Left lung (tissue), 10 donors: ENCODE data around the gene CCDC180. TPM values are rescaled to one million over a fixed set of nuclear protein-coding genes. Genes with fewer than 3 reads are reported as not detected.
A peak's percentile ranks its signal among the peaks of the same experiment; 100 is the strongest.

ENCODE experiments used
- ATAC-seq: fragments of 200-7000 bp; cut with Tn5 transposase; one replicate; pipeline ENCODE4 v1.9.1; 2020; ENCODE audit warnings: moderate library complexity
- DNase-seq, 4 donors: peaks; one replicate each; pipeline ENCODE4 v3.0.0-alpha.2; 2013 to 2020
- H3K27ac ChIP-seq, 2 donors: fragments of 200-600 bp; sonication (generic) in 1 of 2; one replicate each; pipeline versions ENCODE4 v1.5.0 to v1.8.0; 2020 to 2021
- H3K27me3 ChIP-seq, 2 donors: fragments of 200-600 bp; sonication (generic) in 1 of 2; one replicate each; pipeline versions ENCODE4 v1.5.0 to v1.8.0; 2020 to 2021
- H3K36me3 ChIP-seq, 2 donors: fragments of 200-600 bp; sonication (generic) in 1 of 2; one replicate each; pipeline versions ENCODE4 v1.5.0 to v1.8.0; 2020 to 2021
- H3K4me1 ChIP-seq, 2 donors: fragments of 200-600 bp; one replicate each; pipeline ENCODE4 v1.8.0; 2021
- H3K4me3 ChIP-seq, 2 donors: fragments of 200-600 bp; sonication (generic) in 1 of 2; one replicate each; pipeline versions ENCODE4 v1.5.0 to v1.8.0; 2020 to 2021; ENCODE audit warnings: mild to moderate bottlenecking in 1 of 2
- H3K9me3 ChIP-seq, 2 donors: fragments of 200-600 bp; sonication (generic) in 1 of 2; one replicate each; pipeline versions ENCODE4 v1.5.0 to v1.8.0; 2020 to 2021
- intact Hi-C, 2 donors: fragments of 100-400 bp; cut with DNase I; formaldehyde crosslinking; loops; one replicate each; pipeline versions ENCODE4 v1.11.2 to v1.14.2; 2022
- polyA plus RNA-seq, 6 donors: library from polyadenylated mRNA; unstranded; fragments of 120-200 nt; gene quantifications; one replicate each; pipeline ENCODE4 v1.2.1, GENCODE V29; 2013; ENCODE audit not compliant: insufficient read length in 6 of 6
- total RNA-seq, 2 donors: library from RNA; stranded (reverse); fragmentation: NEBNext Ultra II Directional; extraction: Animal tissue kit (Norgen Biotek cat#: 25700); gene quantifications; one replicate each; pipeline ENCODE4 v1.2.1, GENCODE V29; 2021
- TF ChIP-seq, protein P1 (sequence below), 2 donors: fragments of 200-600 bp; sonication (generic) in 1 of 2; IDR thresholded peaks; one replicate each; pipeline versions ENCODE4 v1.5.0 to v1.8.0; 2021; ENCODE audit warnings: antibody characterized with exemption in 2 of 2
- donor health status: DM: no; HTN: yes; CAD: no.
- donor health status: DM: no; HTN: no; CAD: no.

Gene CCDC180
- total and polyA plus RNA-seq, 8 donors, result 2.7 to 29.9 (median 25.2) TPM

DNA sequence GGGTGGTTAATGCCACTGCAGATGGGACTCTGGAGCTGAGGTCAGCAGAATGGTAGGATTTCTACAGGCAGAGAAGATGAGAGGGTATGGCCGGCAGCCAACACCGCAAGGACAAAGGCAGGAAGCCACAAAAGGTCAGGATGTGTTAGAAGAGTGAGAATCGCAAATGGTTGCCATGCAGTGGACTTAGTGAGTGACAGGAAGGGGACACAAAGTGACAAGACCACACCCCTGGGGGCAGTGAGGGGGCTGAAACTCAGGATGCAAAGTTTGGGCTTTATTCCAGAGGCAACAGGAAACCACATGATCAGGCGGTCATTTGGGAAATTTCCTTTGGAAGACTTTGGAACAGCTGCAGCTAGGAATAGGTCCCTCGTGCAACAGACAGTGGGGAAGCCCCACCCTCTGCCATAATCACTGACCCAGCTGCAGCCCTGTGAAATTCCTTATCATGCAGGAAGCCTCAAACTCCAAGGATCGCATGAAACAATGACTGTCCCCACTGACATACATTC, 14.2 kb upstream of the CCDC180 start:
- intact Hi-C loops, result no loop called here
- TF ChIP-seq, protein P1, sequence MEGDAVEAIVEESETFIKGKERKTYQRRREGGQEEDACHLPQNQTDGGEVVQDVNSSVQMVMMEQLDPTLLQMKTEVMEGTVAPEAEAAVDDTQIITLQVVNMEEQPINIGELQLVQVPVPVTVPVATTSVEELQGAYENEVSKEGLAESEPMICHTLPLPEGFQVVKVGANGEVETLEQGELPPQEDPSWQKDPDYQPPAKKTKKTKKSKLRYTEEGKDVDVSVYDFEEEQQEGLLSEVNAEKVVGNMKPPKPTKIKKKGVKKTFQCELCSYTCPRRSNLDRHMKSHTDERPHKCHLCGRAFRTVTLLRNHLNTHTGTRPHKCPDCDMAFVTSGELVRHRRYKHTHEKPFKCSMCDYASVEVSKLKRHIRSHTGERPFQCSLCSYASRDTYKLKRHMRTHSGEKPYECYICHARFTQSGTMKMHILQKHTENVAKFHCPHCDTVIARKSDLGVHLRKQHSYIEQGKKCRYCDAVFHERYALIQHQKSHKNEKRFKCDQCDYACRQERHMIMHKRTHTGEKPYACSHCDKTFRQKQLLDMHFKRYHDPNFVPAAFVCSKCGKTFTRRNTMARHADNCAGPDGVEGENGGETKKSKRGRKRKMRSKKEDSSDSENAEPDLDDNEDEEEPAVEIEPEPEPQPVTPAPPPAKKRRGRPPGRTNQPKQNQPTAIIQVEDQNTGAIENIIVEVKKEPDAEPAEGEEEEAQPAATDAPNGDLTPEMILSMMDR (IDR thresholded peaks at IDR 0.05), result no peak
- Histone ChIP-seq H3K36me3 (peaks cover 0 to 25% of the 10 kb centered on the region in 2 donors), H3K4me3 (no peak overlapping the region), H3K27me3 (no peaks in the 10 kb centered on the region), H3K27ac (peak overlapping the region in 1 of 2 donors; percentile 53), H3K4me1 (peaks cover 0 to 14% of the 10 kb centered on the region in 2 donors), H3K9me3 (peaks cover 0 to 5% of the 10 kb centered on the region in 2 donors)
- DNase-seq (peak in 2 of 4 donors; percentile 42 to 67), ATAC-seq (peak; percentile 58)

DNA sequence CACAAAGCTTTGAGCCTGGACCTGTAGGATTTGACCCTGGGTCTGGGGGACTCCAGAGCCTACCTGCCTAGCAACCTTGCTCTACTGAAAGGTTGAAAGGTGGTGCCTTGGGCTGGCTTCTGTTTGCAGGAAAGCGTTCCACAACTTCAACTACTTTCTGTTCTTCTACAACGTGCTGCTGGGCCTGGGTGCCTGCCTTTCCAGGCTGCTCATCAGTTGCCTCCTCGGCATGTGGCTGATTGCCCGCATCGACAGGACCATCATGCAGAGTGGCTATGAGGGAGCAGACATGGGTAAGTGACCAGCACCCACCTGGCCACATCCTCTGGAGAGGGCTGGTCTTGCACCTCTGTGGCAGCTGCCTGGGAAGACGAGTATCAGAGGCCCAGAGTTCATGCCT, 13.6 kb upstream of the CCDC180 start:
- Histone ChIP-seq H3K27ac (peak overlapping the region in 1 of 2 donors; percentile 50), H3K4me1 (peaks cover 0 to 14% of the 10 kb centered on the region in 2 donors), H3K36me3 (peaks cover 0 to 20% of the 10 kb centered on the region in 2 donors), H3K9me3 (peaks cover 0 to 5% of the 10 kb centered on the region in 2 donors), H3K4me3 (no peak overlapping the region), H3K27me3 (no peaks in the 10 kb centered on the region)
- no peak for ATAC-seq
- TF ChIP-seq, protein P1 (IDR thresholded peaks at IDR 0.05), result no peak
- intact Hi-C loops, result no loop called here
- DNase-seq, result no peak

DNA sequence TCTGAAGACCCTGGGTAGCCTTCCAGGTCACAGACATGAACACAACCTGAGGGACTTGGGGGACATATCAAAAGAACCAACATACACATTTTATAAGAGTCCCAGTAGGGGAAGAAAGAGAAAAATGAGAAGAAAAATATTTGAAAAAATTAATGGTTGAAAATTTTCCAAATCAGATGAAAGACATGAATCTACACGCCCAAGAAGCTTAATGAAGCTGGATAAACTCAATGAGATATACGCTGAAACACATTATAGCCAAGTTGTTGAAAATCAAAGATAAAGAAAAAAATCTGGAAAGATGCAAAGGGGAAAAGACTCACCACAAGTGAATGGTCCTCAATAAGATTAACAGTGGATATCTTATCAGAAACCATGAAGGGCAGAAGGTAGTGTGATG, 9.6 kb upstream of the CCDC180 start:
- TF ChIP-seq, protein P1 (IDR thresholded peaks at IDR 0.05), result no peak
- Histone ChIP-seq H3K27me3 (no peaks in the 10 kb centered on the region), H3K4me1 (peaks cover 0 to 12% of the 10 kb centered on the region in 2 donors), H3K9me3 (peaks cover 0 to 5% of the 10 kb centered on the region in 2 donors), H3K36me3 (no peaks in the 10 kb centered on the region), H3K27ac (no peak overlapping the region), H3K4me3 (no peak overlapping the region)
- ATAC-seq (no peak), DNase-seq (no peak)
- intact Hi-C loops, result no loop called here

DNA sequence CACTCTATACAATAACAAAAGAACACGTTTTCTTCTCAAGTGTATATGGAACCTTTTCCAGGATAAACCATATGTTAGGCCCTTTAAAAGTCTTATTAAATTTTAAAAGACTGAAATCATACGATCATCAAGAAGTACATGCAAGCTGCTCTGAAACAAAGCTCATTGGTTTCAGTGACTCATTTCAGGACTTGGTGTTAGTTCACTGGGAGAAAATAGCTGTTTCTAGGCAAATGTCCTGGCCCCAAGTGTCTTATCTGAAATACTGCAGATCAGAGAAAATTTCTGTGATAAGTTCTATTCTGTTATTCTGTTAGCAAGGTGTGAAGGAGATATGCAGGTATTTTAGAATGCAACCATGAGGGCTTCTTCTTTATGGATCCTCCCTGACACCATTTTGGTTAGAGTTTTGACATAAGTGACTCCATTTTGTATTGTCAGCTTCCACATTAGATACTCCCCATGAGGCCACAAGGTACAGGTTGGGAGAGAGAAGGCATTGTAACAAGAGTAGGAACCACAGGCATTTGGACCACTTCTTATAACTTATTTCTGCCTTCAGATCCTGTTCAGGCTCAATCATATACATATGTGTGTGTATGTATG, 7.5 kb upstream of the CCDC180 start:
- Histone ChIP-seq H3K27ac (no peak overlapping the region), H3K36me3 (no peaks in the 10 kb centered on the region), H3K4me3 (no peak overlapping the region), H3K4me1 (no peaks in the 10 kb centered on the region), H3K27me3 (no peaks in the 10 kb centered on the region), H3K9me3 (peaks cover 0 to 5% of the 10 kb centered on the region in 2 donors)
- intact Hi-C loops, result no loop called here
- DNase-seq (no peak), ATAC-seq (no peak)
- TF ChIP-seq, protein P1 (IDR thresholded peaks at IDR 0.05), result no peak

DNA sequence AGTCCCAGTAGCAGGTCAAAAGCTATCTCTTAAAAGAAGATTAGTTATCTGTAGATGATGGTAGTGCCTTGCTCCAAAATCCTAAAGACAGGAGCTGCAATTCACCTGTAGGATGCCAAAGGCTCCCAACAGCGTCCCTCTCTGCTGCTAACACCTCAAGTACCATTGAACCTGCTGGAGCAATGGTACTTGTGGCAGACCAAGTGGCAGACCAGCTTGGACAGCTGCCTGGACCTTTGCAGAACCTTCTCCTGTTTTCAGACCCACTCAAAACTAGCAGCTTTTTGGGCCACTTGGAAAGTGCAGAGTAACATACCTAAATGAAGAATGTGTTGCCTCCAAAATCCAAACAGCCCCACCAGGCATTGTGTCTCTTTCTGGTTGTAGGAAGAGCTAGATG, 6.9 kb upstream of the CCDC180 start:
- peak; percentile 79 for ATAC-seq
- H3K27me3 ChIP-seq, result no peaks in the 10 kb centered on the region
- H3K9me3 ChIP-seq, result peaks cover 0 to 5% of the 10 kb centered on the region in 2 donors
- intact Hi-C loops, result no loop called here
- no peak overlapping the region for H3K4me3 ChIP-seq
- TF ChIP-seq, protein P1 (IDR thresholded peaks at IDR 0.05), result no peak
- DNase-seq, result no peak
- H3K27ac ChIP-seq, result no peak overlapping the region
- H3K36me3 ChIP-seq, result no peaks in the 10 kb centered on the region
- no peaks in the 10 kb centered on the region for H3K4me1 ChIP-seq
